ENCODE data around the gene DDHD1.

- no peak for TF ChIP-seq EZH2 (IDR thresholded peaks at IDR 0.05; ENCODE audit: borderline replicate concordance, low read depth, low read length, severe bottlenecking)
- TF ChIP-seq CTCF (IDR thresholded peaks at IDR 0.05; ENCODE audit: borderline replicate concordance, extremely low read depth, low read length, poor library complexity, severe bottlenecking), result no peak
These were observed 22.3 kb upstream of the DDHD1 start for GRCh38 chr14:53175375-53175774.
